PC-3 (cell line): ENCODE results near the gene GMDS. TPM values are rescaled to one million over a fixed set of nuclear protein-coding genes. Genes with fewer than 3 reads are reported as not detected.

Source experiments
- ATAC-seq: fragments of 200-7000 bp; cut with Tn5 transposase; 2 replicates; pipeline ENCODE4 v1.9.1; 2020; ENCODE audit warnings: mild to moderate bottlenecking, moderate library complexity
- BruUV-seq: library from RNA; stranded (reverse); fragments of 400-500 nt; replicated peaks from 2 replicates; lab custom pipeline; 2021; lab: Mats Ljungman, UMichigan
- CTCF ChIA-PET: fragments of 300-600 bp; sonication (Branson Sonifier 250); formaldehyde crosslinking; loops from one replicate; lab custom pipeline; 2022; ENCODE audit warnings: antibody characterized with exemption; lab: Charles Lee
- POLR2A ChIA-PET: fragments of 300-600 bp; sonication (Branson Sonifier 250); formaldehyde crosslinking; loops from one replicate; lab custom pipeline; 2022; ENCODE audit warnings: antibody characterized with exemption; ENCODE audit not compliant: unreplicated experiment; lab: Charles Lee
- DNase-seq: peaks from one replicate; pipeline ENCODE4 v3.0.0-alpha.2; 2015
- H2AFZ ChIP-seq: fragments of 300-600 bp; sonication (generic); 2 replicates; pipeline ENCODE4 v1.6.0; 2016; ENCODE audit warnings: antibody characterized with exemption, low read length
- H3F3A ChIP-seq: fragments of 300-600 bp; sonication (generic); one replicate; pipeline ENCODE4 v1.6.0; 2017; ENCODE audit warnings: antibody characterized with exemption, low read length, control low read depth, mild to moderate bottlenecking; ENCODE audit not compliant: unreplicated experiment
- H3K27ac ChIP-seq: fragments of 300-600 bp; sonication (generic); 2 replicates; pipeline ENCODE4 v1.5.1; 2016; ENCODE audit warnings: mild to moderate bottlenecking, low read length
- H3K27me3 ChIP-seq: fragments of 300-600 bp; sonication (generic); 2 replicates; pipeline ENCODE4 v1.6.1; 2016; ENCODE audit warnings: low read length, mixed read lengths
- H3K36me3 ChIP-seq: fragments of 300-600 bp; sonication (generic); 2 replicates; pipeline ENCODE4 v1.6.1; 2016; ENCODE audit warnings: low read depth, mixed run types, low read length, mixed read lengths
- H3K4me1 ChIP-seq: fragments of 300-600 bp; sonication (generic); 2 replicates; pipeline ENCODE4 v1.5.1; 2016; ENCODE audit warnings: low read length; ENCODE audit not compliant: insufficient read depth
- H3K4me2 ChIP-seq: fragments of 300-600 bp; sonication (generic); 2 replicates; pipeline ENCODE4 v1.6.0; 2016; ENCODE audit warnings: low read length
- H3K4me3 ChIP-seq: fragments of 300-600 bp; sonication (generic); 2 replicates; pipeline ENCODE4 v1.5.1; 2016; ENCODE audit warnings: mild to moderate bottlenecking, low read length, mixed read lengths
- H3K79me2 ChIP-seq: fragments of 300-600 bp; sonication (generic); 2 replicates; pipeline ENCODE4 v1.6.1; 2017; ENCODE audit warnings: low read length, mixed read lengths
- H3K9ac ChIP-seq: fragments of 300-600 bp; sonication (generic); 2 replicates; pipeline ENCODE4 v1.6.0; 2016; ENCODE audit warnings: mild to moderate bottlenecking, low read length
- H3K9me2 ChIP-seq: fragments of 300-600 bp; sonication (generic); replicated peaks from 2 replicates; pipeline ENCODE4 v1.6.1; 2016; ENCODE audit warnings: mixed run types, low read length, mixed read lengths
- H3K9me3 ChIP-seq: fragments of 300-600 bp; sonication (generic); 2 replicates; pipeline ENCODE4 v1.6.1; 2016; ENCODE audit warnings: low read length, mixed read lengths
- H4K20me1 ChIP-seq: fragments of 300-600 bp; sonication (generic); 2 replicates; pipeline ENCODE4 v1.6.1; 2016; ENCODE audit warnings: low read length, mixed read lengths
- CTCF ChIP-seq: fragments of 300-600 bp; sonication (generic); conservative IDR thresholded peaks from 2 replicates; pipeline ENCODE4 v1.5.1; 2017; ENCODE audit warnings: antibody characterized with exemption, low read depth, mild to moderate bottlenecking, low read length
- EZH2 ChIP-seq: fragments of 300-600 bp; sonication (generic); IDR thresholded peaks from one replicate; pipeline ENCODE4 v1.6.1; 2017; ENCODE audit warnings: antibody characterized with exemption, mild to moderate bottlenecking, low read length; ENCODE audit not compliant: unreplicated experiment
- EZH2phosphoT487 ChIP-seq: fragments of 300-600 bp; sonication (generic); IDR thresholded peaks from 2 replicates; pipeline ENCODE4 v1.6.1; 2018; ENCODE audit warnings: mild to moderate bottlenecking, antibody characterized with exemption, low read length, borderline replicate concordance
- intact Hi-C: fragments of 100-400 bp; cut with micrococcal nuclease; formaldehyde crosslinking; loops from 2 replicates; pipeline ENCODE4 v1.9.0; 2023
- total RNA-seq: library from RNA; depleted of rRNA; stranded (reverse); fragments of >200 nt; gene quantifications from 2 replicates; pipeline ENCODE4 v1.2.3, GENCODE V29; 2014

GMDS gene
- total RNA-seq, 1 experiment from 2014 or later: 18.3 TPM

- no peaks in the 10 kb centered on the region for H4K20me1 ChIP-seq
- peaks cover 9% of the 10 kb centered on the region; the same call in 1 of the 2 replicates for H3K27me3 ChIP-seq
- H3K4me2 ChIP-seq: no peak overlapping the region
- CTCF ChIA-PET: no interaction called here
- H3K4me3 ChIP-seq: no peak overlapping the region
- peaks cover 9% of the 10 kb centered on the region; the same call in 1 of the 2 replicates for H3K9me3 ChIP-seq
- no peak overlapping the region for H3K27ac ChIP-seq
- no peak overlapping the region for H2AFZ ChIP-seq
- BruUV-seq: no TSS peak
- H3K4me1 ChIP-seq: no peaks in the 10 kb centered on the region
- no peak for TF ChIP-seq CTCF
- TF ChIP-seq EZH2phosphoT487: no peak
- no peak for TF ChIP-seq EZH2
- POLR2A ChIA-PET: interaction anchor here (0.6 kb wide), 1 partner anchor 126 kb away, joined by 21 read pairs; no protein-coding TSS in a partner anchor
- no peaks in the 10 kb centered on the region for H3F3A ChIP-seq
- H3K9me2 ChIP-seq: no peaks in the 10 kb centered on the region
- no peaks in the 10 kb centered on the region for H3K79me2 ChIP-seq
- DNase-seq (no peak), ATAC-seq (no peak)
- H3K9ac ChIP-seq: no peak overlapping the region
- intact Hi-C loops: no loop called here
- H3K36me3 ChIP-seq: no peaks in the 10 kb centered on the region
These were observed 671.2 kb downstream of the GMDS start for GRCh38 chr6:1574083-1574761.
